ENCODE results near the gene AOX1.
"Not testable (repeated sequence)": the region's sequence is repeated elsewhere in the genome, so short reads cannot be mapped to it uniquely, and the experiment has no call there.

AOX1 gene

GRCh38 chr2:200670313-200670712 is 84.5 kb downstream of the AOX1 start:
- DNase-seq = no peak

GRCh38 chr2:200670751-200671150 is 84.9 kb downstream of the AOX1 start:
- DNase-seq = no peak

- DNase-seq = no peak
Observed at GRCh38 chr2:200673191-200673590, 87.4 kb downstream of the AOX1 start.

- no peak for DNase-seq
Observed at GRCh38 chr2:200674837-200675236, 89.0 kb downstream of the AOX1 start.

GRCh38 chr2:200677171-200677570 is 91.4 kb downstream of the AOX1 start:
- no peak for DNase-seq

GRCh38 chr2:200677721-200678532 is 92.1 kb downstream of the AOX1 start:
- DNase-seq = no peak

- no peak for DNase-seq
Observed at GRCh38 chr2:200679127-200679526, 93.3 kb downstream of the AOX1 start.

- no peak for DNase-seq
Observed at GRCh38 chr2:200679535-200679934, 93.7 kb downstream of the AOX1 start.

GRCh38 chr2:200681697-200682096 is 95.9 kb downstream of the AOX1 start:
- no peak for DNase-seq

- DNase-seq = not testable (repeated sequence)
Observed at GRCh38 chr2:200682407-200682806, 96.6 kb downstream of the AOX1 start.

- DNase-seq = no peak
Observed at GRCh38 chr2:200687922-200688920, 102.4 kb downstream of the AOX1 start.

GRCh38 chr2:200689115-200689514 is 103.3 kb downstream of the AOX1 start:
- DNase-seq = peak; percentile 19

GRCh38 chr2:200693836-200694470 is 108.1 kb downstream of the AOX1 start:
- no peak for DNase-seq

- no peak for DNase-seq
Observed at GRCh38 chr2:200695191-200695590, 109.4 kb downstream of the AOX1 start.

- no peak for DNase-seq
Observed at GRCh38 chr2:200695601-200696000, 109.8 kb downstream of the AOX1 start.

GRCh38 chr2:200698217-200698616 is 112.4 kb downstream of the AOX1 start:
- no peak for DNase-seq

- DNase-seq = no peak
Observed at GRCh38 chr2:200699310-200699709, 113.5 kb downstream of the AOX1 start.

- no peak for DNase-seq
Observed at GRCh38 chr2:200700856-200701255, 115.0 kb downstream of the AOX1 start.

GRCh38 chr2:200702044-200702443 is 116.2 kb downstream of the AOX1 start:
- DNase-seq = no peak

- DNase-seq = no peak
Observed at GRCh38 chr2:200702646-200703118, 116.9 kb downstream of the AOX1 start.

GRCh38 chr2:200703127-200703925 is 117.5 kb downstream of the AOX1 start:
- peak; percentile 81 for DNase-seq
